Uterus (tissue), 2 donors: ENCODE results near the gene CHAC1.

Experiments used
- CTCF ChIP-seq, 4 experiments: fragments of 200-600 bp in 2 of 4; fragments of 450-650 bp in 2 of 4; sonication (generic) in 2 of 4; IDR thresholded peaks; one replicate each; pipeline ENCODE4 v1.5.1; 2016 to 2019; ENCODE audit warnings: antibody characterized with exemption in 4 of 4, mild to moderate bottlenecking in 2 of 4, moderate library complexity in 1 of 4
- POLR2A ChIP-seq, 2 donors: fragments of 450-650 bp; IDR thresholded peaks; one replicate each; pipeline ENCODE4 v1.6.1; 2016; ENCODE audit warnings: antibody characterized with exemption in 2 of 2, mild to moderate bottlenecking in 1 of 2, moderate library complexity in 1 of 2

DNA sequence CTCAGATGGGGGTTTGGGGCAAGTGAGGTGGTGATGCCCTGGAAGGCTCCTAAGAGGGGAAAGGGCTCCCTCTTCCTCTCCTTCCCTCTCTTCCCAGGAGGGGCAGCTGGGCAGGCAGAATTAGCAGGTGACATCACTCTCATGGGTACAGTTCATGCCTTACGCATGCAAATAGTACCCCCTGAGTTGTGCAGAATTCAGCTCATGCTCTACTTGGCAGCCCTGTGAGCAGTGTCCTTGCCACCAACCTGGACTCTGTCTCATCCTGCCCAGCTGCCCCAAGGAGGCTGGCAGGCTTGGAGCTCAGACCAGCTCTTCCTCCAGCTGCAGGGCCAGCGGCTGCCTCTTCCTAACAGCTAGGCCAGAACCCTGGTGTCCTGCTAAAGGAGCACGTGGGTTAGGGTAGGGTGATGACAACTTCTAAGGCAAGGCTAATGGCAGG lies 3.3 kb downstream of the CHAC1 start:
- TF ChIP-seq CTCF (IDR thresholded peaks at IDR 0.05) (no peak), POLR2A (IDR thresholded peaks at IDR 0.05) (no peak)
